DMS114 treated with DMSO at 0.1 percent for 48 hours (cell line): ENCODE measurements around the gene TNRC6B.
"Not testable (repeated sequence)": the region's sequence is repeated elsewhere in the genome, so short reads cannot be mapped to it uniquely, and the experiment has no call there.

Source experiments
- DNase-seq: peaks from one replicate; lab custom pipeline; 2025; ENCODE audit not compliant: unreplicated experiment; lab: John Stamatoyannopoulos, UW

TNRC6B gene

DNA sequence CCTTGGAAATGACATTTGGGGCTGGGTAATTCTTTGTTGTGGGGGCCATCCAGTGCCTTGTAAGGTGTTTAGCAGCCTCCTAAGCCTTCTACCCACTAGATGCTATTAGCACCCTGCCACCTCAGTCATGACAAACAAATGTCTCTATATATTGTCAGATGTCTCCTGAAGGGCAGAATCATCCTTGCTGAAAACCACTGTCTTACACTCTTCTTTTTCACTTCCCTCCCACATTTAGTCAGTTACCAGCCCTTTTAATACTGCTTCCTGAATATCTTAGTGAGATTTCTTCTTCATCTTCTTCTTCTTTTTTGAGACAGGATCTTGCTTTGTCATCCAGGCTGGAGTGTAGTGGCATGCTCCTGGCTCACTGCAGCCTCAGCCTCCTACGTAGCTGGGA, 33.1 kb downstream of the TNRC6B start:
- DNase-seq = no peak

DNA sequence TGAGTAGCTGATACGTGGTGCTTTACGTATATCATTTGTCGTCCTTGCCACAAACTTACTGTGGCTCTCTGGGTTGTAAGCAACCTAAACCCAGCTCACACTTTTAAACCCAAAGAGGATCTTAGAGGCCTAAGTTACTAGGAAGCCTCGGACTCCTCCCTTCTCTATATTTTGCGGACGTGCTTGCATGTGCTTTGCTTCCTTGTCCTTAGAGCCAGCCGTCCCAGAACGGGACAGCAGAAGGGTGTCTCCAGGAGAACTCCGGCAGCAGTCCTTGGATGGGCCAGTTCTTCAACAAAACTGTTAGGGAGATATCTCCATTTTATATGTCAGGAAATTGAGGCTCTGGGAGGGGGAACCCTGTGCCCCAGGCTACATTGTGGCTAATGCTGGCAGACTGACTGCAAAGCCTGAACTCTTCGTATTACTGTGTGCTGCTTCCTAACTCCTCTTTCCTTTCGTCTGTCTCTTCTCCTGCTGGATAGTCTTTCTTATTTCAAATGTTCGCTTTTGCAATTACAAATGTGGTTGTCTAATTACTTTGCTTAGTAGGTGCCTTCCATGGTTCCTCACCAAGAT, 33.8 kb downstream of the TNRC6B start:
- no peak for DNase-seq

DNA sequence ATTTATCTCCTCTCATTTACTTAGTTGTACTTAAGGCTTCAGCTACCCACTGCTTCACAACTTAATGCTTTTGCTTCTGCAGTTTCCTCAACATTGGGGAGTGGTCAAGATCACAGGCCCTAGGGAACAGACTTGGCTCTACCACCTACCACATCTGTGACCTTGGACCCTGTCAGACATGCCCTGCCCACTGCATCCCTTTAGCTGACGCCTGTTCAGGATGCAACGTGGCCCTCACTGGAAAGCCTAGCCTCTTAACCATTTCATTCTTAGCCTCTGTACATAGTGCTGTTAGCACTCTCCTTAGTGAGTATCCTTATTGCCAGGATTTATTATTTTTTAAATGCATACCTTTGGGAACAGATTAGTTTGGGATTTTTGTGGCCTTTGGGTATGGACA, 34.4 kb downstream of the TNRC6B start:
- DNase-seq = no peak

DNA sequence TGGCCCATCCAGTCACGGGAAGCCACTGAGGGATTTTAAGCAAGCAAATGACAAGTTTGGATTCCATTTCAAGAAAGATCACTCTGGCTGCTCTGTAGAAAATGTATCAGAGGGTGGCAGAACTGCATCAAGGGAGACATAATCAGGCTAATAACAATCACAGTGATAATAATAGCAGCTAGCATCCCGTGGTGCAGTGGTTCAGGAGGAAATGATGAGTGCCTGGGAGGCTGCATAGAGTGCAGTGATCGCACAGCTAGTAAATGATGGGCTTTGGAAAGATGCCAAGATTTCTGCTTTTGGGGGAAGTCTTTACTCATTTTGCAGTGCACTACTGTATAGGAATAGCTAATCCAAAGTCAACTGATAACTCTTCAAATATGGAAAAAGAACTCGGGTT, 35.8 kb downstream of the TNRC6B start:
- DNase-seq = no peak

DNA sequence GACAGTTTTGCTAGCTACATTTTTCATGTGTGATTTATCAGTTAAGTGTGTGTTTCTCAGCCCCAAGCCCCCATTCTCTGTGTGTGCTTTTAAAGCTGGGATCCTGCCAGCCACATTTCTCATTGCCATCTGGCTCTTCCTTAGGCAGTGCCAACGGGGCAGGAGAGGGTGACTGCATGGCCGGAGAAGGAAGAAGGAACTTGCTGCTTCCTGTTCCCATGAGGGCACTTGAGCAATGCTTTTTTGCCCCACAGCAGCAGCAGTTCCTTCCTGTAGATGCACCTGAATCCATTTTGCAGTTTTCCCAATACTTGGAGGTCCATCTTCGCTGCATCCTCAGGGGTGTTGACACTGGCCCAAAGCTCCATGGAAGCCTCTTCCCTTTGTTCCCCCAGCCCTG, 37.5 kb downstream of the TNRC6B start:
- DNase-seq = no peak

DNA sequence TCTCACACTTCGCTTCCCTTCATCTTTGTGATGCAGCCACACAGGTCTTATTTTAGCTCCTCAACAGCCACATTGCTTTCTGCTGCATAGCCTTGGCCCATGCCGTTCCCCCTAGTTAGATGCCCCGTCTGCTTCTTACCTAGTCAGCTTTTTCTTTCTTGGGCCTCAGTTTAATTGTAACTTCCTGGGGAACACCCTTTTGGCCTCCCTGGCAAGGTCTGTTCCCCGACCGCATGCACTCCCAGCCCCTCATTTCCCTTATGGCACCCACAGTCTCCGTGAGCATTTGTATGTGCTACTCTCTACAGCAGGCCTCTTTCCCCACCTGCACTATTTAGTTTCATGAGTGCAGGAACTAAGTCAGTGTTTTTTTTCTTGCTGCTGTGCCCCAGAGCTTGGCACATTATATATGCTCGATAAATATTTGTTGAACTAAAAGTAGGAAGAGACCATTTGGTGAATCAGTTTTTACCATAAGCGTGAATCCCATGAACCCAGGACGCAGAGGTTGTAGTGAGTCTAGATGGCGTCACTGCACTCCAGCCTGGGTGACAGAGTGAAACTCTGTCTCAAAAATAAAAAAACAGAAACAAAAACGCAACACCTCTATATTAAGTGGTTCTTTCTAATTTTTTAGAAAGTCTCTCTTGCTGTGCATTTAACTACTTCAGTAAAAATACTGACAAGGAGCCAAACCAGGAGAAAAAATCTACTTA, 38.5 kb downstream of the TNRC6B start:
- no peak for DNase-seq

DNA sequence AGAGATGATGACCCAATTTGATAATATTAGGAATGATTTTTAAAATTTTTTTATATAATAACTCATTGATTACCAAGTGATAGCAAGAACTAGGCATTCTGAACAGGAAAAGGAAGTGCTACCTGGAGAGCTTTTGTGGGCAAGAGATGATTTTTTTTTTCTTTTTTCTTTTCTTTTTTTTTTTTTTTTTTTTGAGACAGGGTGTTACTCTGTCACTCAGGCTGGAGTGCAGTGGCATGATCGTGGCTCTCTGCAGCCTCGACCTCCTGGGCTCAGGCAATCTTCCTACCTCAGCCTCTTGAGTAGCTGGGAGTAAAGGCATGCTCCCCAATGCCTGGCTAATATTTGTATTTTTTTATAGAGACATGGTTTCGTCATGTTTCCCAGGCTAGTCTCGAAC, 40.4 kb downstream of the TNRC6B start:
- DNase-seq = no peak

DNA sequence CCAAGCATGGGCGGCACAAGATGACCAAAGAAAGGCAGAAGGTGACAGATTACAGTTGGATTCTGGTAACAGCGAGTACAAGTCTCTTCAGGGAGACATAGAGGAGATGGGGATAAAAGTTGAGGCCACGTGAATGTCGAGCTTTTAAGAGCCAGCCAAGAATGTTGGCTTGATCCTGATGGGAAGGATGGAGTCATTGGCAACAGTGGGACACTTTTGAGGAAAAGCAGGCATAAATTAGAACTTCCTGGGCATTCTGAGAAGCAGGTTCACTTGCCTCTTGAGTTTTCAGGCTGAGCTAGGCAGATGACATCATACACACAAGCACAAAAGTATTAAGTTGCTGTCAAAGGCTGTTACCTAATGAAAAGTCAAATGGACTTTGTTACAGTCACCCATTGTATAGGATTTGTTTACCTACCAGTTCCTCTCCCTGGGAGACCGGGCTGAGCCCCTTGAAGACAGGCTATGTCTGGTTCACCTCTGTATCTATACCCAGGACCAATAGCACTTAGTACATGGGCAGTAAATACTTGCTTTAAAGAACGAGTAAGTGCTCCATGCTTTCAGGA, 41.1 kb downstream of the TNRC6B start:
- no peak for DNase-seq

DNA sequence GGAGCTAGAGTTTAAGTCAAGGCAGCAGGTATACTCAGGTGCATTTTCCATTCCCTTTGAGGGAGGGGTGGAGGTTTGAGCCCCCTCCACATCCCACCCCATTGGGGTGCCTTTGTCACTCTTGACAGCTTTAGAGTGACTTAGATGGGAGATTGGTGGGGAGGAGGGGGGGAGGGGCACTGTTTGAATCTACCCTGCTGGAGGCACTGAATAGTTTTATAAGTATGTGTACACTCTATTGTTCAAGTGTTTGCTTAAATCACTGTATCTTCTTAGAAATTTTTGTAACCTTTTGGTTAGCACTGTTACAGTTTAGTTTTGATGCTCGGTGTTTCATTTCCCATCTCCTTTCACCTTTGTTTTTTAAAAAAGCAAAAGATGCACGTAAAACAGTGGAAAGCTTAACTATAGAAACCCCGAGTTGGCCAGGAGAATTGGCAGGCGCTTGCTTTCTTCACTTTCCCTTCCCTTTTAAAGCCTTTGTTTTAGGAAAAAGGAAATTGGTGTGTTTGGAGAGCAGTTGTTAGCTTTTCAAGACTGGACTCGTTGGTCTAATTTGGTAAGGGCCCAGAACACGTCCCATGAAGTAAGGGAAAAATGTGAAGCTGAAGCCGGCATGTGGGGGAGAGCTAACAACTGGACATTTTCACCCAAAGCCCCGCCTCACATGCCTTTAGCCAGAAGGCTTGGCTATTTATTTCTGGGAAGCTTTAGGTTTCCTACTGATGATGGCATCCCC, 42.8 kb downstream of the TNRC6B start:
- DNase-seq = no peak

DNA sequence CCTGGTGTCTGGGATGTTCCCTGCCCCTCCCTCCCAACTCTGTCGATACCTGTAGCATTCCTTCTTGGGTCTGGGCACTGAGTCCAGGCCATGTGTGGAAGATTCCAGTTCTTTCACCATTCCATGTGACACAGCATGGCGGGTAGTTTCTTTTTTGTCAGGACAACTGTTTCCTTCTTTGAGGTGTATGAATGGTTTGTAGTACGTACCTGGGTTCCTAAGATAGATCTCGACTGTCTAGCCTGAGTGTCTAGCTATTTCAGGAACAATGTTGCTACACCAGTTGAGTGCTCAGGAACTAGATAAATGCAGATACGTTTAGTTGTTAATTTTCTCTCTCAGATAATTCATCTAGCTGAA, 43.3 kb downstream of the TNRC6B start:
- DNase-seq = no peak

DNA sequence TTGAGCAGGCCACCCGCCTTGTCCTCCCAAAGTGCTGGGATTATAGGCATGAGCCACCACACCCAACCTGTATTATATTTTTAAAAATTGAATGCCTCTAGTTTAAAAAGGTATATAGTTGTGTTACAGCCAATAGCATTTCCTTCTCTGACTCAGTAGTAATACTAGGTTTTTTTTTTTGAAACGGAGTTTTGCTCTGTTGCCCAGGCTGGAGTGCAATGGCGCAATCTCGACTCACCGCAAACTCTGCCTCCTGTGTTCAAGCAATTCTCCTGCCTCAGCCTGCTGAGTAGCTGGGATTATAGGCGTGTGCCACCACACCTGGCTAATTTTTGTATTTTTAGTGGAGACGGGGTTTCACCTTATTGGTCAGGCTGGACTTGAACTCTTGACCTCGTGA, 45.3 kb downstream of the TNRC6B start:
- not testable (repeated sequence) for DNase-seq

DNA sequence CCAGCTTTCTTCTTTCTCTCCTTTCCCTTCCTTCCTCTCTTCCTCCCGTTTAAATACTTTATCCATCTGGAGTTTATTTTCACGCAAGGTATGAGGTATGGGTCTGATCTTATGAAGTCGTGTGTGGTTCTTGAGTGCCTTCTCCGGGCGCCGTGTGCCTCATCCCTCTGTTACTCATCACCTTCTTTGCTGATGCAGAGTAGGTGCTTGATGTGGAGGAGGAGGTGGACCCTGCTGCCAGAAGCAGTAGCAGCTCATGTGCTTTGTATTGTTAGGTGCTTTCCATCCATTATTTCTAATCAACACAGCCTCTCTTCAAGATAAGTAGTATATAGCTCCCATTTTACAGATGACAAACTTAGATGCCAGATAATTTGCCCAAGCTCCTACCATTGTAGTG, 47.0 kb downstream of the TNRC6B start:
- no peak for DNase-seq

DNA sequence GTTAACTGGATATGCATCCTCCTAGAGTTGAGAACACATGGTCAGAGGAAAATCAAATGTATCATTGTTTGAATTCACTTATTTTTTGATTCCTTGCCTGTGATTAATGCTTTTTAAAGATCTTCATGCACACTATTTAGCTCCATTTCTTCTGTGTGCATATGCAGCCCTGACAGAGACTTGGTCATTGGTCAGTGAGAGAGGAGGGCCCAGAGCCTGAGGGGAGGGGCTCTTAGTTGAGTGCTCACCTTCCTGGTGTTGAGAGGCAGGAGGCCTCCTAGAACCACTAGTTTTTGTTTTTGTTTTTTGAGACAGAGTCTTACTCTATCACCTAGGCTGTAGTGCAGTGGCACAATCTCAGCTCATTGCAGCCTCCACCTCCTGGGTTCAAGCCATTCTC, 48.9 kb downstream of the TNRC6B start:
- DNase-seq = no peak

DNA sequence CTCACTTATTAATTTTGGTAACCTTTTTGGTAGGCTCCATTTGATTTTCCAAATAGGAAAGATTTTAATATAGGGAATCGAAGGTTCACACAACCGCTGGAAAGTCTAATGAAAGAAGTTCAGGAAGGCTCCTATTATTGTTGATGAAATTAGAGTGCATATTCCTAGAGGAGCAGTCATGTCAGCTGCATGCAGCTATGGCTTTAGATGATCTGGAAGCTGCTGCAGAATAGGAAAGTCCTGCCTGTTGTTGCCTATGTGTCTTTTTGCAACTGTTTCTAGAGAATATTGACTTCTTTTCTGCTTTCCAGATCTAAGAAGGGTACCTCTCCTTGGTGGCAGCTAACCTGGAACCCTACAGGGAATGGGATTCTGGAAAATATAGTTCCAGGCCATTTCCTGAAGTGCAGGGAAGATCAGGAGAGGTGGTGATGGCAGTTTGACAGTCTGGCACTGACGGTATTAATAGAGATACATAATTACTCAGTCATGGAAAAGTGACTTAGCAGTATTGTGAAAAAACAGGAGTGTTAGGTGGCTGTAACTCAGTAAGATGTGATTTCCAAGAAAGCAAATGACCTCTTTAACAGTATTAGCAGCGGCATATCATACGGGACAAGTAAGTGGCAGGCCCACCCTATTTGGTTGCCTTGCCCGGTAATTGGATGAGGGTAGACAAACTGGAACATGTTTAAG, 54.0 kb downstream of the TNRC6B start:
- DNase-seq = no peak

DNA sequence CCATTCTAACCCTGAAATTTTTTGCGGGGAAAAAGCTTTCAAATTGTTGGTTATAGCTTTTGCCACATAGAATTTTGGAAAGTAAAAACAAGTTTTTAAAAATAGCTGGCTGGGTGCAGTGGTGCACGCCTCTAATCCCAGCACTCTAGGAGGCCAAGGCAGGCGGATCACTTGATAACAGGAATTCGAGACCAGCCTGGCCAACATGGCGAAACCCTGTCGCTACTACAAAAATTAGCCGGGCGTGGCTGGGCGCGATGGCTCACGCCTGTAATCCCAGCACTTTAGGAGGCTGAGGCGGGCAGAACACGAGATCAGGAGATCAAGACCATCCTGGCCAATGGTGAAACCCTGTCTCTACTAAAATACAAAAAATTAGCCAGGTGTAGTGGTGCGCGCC, 54.9 kb downstream of the TNRC6B start:
- no peak for DNase-seq

DNA sequence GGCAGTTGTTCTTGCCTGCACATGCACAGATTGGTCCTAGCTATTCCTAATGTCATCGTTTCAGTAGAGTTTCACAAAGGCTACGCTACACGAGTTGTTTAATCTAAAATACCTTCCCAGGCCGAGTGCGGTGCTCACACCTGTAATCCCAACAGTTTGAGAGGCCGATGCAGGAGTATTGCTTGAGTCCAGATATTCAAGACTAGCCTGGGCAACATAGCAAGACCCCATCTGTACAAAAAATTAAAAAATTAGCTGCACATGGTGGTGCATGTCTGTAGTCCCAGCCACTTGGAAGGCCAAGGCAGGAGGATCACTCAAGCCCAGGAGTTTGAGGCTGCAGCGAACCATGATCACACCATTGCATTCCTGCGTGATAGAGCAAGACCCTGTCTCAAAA, 56.2 kb downstream of the TNRC6B start:
- DNase-seq = no peak

DNA sequence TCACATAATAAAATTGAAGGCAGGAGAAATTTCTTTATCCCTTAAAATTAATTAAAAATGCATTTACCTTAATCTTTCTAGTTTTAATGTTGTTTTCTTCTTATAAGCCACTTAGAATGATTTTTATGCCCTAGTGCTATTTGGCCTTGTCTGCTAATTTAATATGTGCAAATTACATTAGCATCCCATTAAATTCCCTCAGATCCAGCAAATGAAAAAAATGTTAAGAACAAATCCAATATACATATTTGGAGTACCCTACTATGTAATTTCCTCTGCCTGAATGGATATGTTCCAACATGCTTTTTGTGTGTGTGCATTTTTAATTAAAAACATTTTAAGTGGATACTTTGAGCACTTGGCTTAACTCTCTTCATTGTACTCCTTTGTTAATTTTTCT, 56.9 kb downstream of the TNRC6B start:
- DNase-seq = no peak

DNA sequence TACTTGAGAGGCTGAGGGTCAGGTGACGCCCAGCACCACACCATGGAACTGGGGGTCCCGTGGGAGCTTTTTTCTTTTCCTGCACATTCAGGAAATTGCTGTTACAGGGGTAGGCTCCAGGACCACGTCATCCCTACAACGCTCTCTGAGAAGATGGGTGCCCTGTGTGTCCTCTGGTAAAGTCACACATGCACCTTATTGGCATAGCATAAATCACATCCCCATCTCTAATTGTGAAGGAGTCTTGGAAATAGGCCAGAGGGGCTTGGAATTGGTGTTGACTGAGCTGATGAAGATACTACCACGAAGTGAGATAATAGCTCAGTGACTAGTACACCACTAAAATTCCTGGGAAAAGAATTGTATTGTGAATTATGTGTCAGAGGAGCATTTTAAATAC, 57.6 kb downstream of the TNRC6B start:
- no peak for DNase-seq

DNA sequence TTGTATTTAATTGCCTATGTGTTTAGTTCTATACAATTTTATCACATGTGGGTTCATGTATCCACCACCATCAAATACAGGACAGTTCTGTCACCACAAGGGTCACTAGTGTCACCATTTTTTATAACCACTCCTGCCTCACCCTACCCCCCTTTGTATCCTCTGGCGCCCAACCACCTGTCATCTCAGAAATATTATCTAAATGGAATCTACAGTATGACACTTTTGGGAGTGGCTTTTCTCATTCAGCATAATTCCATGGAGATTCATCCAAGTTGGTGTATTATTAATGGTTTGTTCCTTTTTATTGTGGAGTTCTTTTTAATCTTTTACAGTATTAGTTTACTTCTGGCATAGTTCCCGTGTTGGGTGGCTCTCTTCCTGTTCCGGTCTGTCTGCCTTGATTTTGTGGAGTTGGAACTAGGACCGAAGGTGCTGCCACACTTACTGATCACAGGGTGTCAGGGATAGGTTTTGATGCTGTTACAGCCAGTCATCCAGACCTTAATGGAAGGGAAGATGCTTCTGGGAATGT, 58.5 kb downstream of the TNRC6B start:
- no peak for DNase-seq

DNA sequence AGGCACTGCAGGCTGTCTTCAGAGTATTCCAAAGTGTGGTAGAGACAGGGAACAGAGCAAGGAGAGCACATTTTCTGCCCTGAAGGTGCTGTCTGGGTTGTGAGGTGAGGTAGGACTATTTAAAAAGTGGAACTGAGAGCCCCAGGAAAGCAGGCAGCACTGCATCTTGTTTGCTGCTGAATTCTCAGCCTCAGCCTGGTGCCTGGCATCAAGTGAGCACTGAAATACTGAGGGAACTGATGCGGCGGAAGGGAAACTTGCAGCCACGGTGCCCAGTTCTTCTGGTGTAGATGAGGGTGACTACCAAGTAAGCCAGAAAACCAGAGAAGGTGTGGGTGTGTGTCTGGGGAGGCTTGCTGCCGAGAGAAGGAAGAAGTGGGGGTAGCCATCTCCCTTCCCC, 59.5 kb downstream of the TNRC6B start:
- no peak for DNase-seq

DNA sequence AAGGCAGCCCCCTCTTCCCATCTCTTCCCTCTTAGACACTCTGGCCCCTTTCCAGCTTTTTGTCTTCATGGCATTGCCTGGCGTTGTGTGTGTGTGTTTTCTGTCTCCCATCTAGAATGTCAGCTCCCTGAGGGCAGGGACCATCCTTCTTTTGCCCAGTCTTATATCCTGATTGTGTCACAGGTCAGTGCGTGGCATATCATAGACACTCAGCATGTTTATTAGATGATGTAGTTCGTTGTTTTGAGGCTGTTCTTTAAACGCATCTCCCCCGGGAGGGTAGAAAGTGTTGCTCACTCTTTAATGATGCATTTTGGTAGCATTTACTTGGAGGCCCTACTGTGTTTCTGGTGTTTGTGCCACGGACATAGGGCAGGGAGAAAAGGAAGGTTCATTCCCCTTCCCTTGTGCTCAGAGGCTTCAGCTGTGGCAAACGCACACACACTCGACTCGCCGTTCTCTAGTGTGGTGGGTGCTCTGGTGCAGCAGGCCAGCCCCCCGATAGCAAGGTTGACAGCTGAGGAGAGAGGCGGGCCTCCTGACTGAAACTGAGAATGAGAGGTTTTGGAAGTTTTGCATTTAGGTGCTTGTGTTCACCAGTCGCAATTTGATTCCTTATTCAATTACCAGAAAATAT, 60.2 kb downstream of the TNRC6B start:
- no peak for DNase-seq
